H1 (cell line): Measurements from ENCODE around the gene GTF2IRD1. TPM values are rescaled to one million over a fixed set of nuclear protein-coding genes. Genes with fewer than 3 reads are reported as not detected.
A peak's percentile ranks its signal among the peaks of the same experiment; 100 is the strongest.

Source experiments
- CTCF ChIA-PET: fragments of 300-600 bp; sonication (Branson Sonifier 250); formaldehyde crosslinking; loops from one replicate; lab custom pipeline; 2021; ENCODE audit not compliant: partially characterized antibody; lab: Charles Lee
- POLR2A ChIA-PET: fragments of 300-600 bp; sonication (Branson Sonifier 250); formaldehyde crosslinking; loops from one replicate; lab custom pipeline; 2021; ENCODE audit warnings: inconsistent platforms; ENCODE audit not compliant: partially characterized antibody; lab: Charles Lee
- DNase-seq, 2 experiments: peaks; one replicate each; pipeline versions ENCODE4 v3.0.0 to v3.0.0-alpha.2; 2010 to 2022; ENCODE audit warnings: low spot score in 2 of 2, low read depth in 1 of 2, mixed read lengths in 1 of 2
- FAIRE-seq: peaks from 2 replicates; lab custom pipeline; 2011; peaks lifted over from hg19 to GRCh38; lab: Jason Lieb, UNC
- H2AFZ ChIP-seq: 2 replicates; pipeline ENCODE4 v1.8.1; 2012; ENCODE audit warnings: low read length, inconsistent platforms
- H2AK5ac ChIP-seq: 2 replicates; pipeline ENCODE4 v1.6.1; 2013; ENCODE audit warnings: low read depth, low read length
- H2BK120ac ChIP-seq: replicated peaks from 2 replicates; pipeline ENCODE3; 2013; ENCODE audit warnings: low read depth, low read length, inconsistent platforms
- H2BK12ac ChIP-seq: 2 replicates; pipeline ENCODE4 v1.6.1; 2013; ENCODE audit warnings: low read depth, low read length
- H2BK15ac ChIP-seq: 2 replicates; pipeline ENCODE4 v1.6.1; 2013; ENCODE audit warnings: low read length
- H2BK20ac ChIP-seq: 2 replicates; pipeline ENCODE4 v1.6.1; 2013; ENCODE audit warnings: low read length
- H2BK5ac ChIP-seq: 2 replicates; pipeline ENCODE4 v1.6.1; 2013; ENCODE audit warnings: low read depth, low read length
- H3K14ac ChIP-seq: 2 replicates; pipeline ENCODE4 v1.6.1; 2013; ENCODE audit warnings: inconsistent platforms; ENCODE audit not compliant: insufficient read length
- H3K18ac ChIP-seq: 2 replicates; pipeline ENCODE4 v1.6.1; 2013; ENCODE audit warnings: low read length; ENCODE audit errors: extremely low read depth
- H3K23ac ChIP-seq: 2 replicates; pipeline ENCODE4 v1.6.1; 2013; ENCODE audit warnings: inconsistent platforms; ENCODE audit not compliant: insufficient read length
- H3K23me2 ChIP-seq: 2 replicates; pipeline ENCODE4 v1.6.1; 2013; ENCODE audit warnings: low read depth, low read length
- H3K27ac ChIP-seq: 2 replicates; pipeline ENCODE4 v1.6.1; 2011; ENCODE audit warnings: low read depth, low read length, inconsistent platforms
- H3K27me3 ChIP-seq, 4 experiments: replicated peaks in 1 of 4; 1 replicate in 1 of 4; 2 replicates in 3 of 4; pipeline versions ENCODE4 v1.6.1 to v1.8.1; 2011 to 2013; ENCODE audit warnings: low read length in 3 of 4, mild to moderate bottlenecking in 3 of 4, inconsistent platforms in 2 of 4, mixed read lengths in 2 of 4, moderate library complexity in 1 of 4; ENCODE audit not compliant: control insufficient read depth in 3 of 4, insufficient read depth in 3 of 4; ENCODE audit errors: extremely low read depth in 1 of 4
- H3K36me3 ChIP-seq, 4 experiments: 2 replicates each; pipeline versions ENCODE4 v1.6.1 to v1.8.1; 2011 to 2013; ENCODE audit warnings: mild to moderate bottlenecking in 4 of 4, low read length in 3 of 4, moderate library complexity in 2 of 4, control low read depth in 1 of 4, inconsistent platforms in 1 of 4; ENCODE audit not compliant: insufficient read depth in 4 of 4, control insufficient read depth in 2 of 4
- H3K4ac ChIP-seq: replicated peaks from 2 replicates; pipeline ENCODE3; 2013; ENCODE audit warnings: low read length, low read depth, mixed read lengths, inconsistent platforms; ENCODE audit not compliant: insufficient read length
- H3K4me1 ChIP-seq, 4 experiments: replicated peaks in 1 of 4; 1 replicate in 1 of 4; 2 replicates in 3 of 4; pipeline versions ENCODE4 v1.6.1 to v1.8.1; 2011 to 2013; ENCODE audit warnings: low read length in 3 of 4, inconsistent platforms in 2 of 4, mixed read lengths in 1 of 4; ENCODE audit not compliant: insufficient read depth in 4 of 4, control insufficient read depth in 3 of 4
- H3K4me2 ChIP-seq, 2 experiments: 2 replicates each; pipeline versions ENCODE4 v1.6.1 to v1.8.1; 2011 to 2013; ENCODE audit warnings: low read depth in 2 of 2, low read length in 2 of 2, control low read depth in 1 of 2, inconsistent platforms in 1 of 2, mild to moderate bottlenecking in 1 of 2; ENCODE audit not compliant: insufficient read depth in 1 of 2
- H3K4me3 ChIP-seq, 4 experiments: fragments of 200-600, 300-600 bp in 1 of 4; sonication (generic), shearing (Covaris generic), sonication (Bioruptor Twin) in 1 of 4; 2 replicates each; pipeline versions ENCODE4 v1.5.1 to v1.8.1; 2011 to 2016; ENCODE audit warnings: low read length in 4 of 4, low read depth in 3 of 4, control low read depth in 2 of 4, inconsistent platforms in 2 of 4, mild to moderate bottlenecking in 2 of 4, mixed read lengths in 1 of 4, moderate library complexity in 1 of 4; ENCODE audit not compliant: insufficient read depth in 2 of 4; ENCODE audit errors: extremely low read depth in 1 of 4
- H3K56ac ChIP-seq: replicated peaks from 2 replicates; pipeline ENCODE3; 2013; ENCODE audit warnings: low read depth, mild to moderate bottlenecking, mixed read lengths, low read length, inconsistent platforms; ENCODE audit not compliant: insufficient read length
- H3K79me1 ChIP-seq: 2 replicates; pipeline ENCODE4 v1.6.1; 2013; ENCODE audit warnings: low read depth, low read length, control low read depth
- H3K79me2 ChIP-seq, 2 experiments: 2 replicates each; pipeline versions ENCODE4 v1.6.1 to v1.8.1; 2012 to 2013; ENCODE audit warnings: low read length in 2 of 2, mild to moderate bottlenecking in 2 of 2, inconsistent platforms in 1 of 2; ENCODE audit not compliant: insufficient read depth in 2 of 2, control insufficient read depth in 1 of 2
- H3K9ac ChIP-seq, 4 experiments: replicated peaks in 1 of 4; 1 replicate in 1 of 4; 2 replicates in 3 of 4; pipeline versions ENCODE4 v1.6.1 to v1.8.1; 2011 to 2013; ENCODE audit warnings: low read depth in 3 of 4, low read length in 3 of 4, control low read depth in 2 of 4, mild to moderate bottlenecking in 2 of 4, moderate library complexity in 2 of 4, inconsistent platforms in 1 of 4; ENCODE audit errors: extremely low read depth in 1 of 4
- H3K9me3 ChIP-seq, 2 experiments: 2 replicates each; pipeline versions ENCODE4 v1.6.1 to v1.8.1; 2012 to 2013; ENCODE audit warnings: mild to moderate bottlenecking in 2 of 2, moderate library complexity in 2 of 2, control low read depth in 1 of 2, inconsistent platforms in 1 of 2, low read depth in 1 of 2, low read length in 1 of 2, mixed read lengths in 1 of 2; ENCODE audit not compliant: insufficient read depth in 2 of 2
- H4K20me1 ChIP-seq, 2 experiments: replicated peaks in 1 of 2; 2 replicates each; pipeline versions ENCODE3 to v1.8.1; 2011 to 2013; ENCODE audit warnings: inconsistent platforms in 2 of 2, low read length in 2 of 2, mild to moderate bottlenecking in 1 of 2; ENCODE audit not compliant: insufficient read depth in 2 of 2, control insufficient read depth in 1 of 2
- H4K5ac ChIP-seq: 2 replicates; pipeline ENCODE4 v1.6.1; 2013; ENCODE audit warnings: low read length, low read depth, mixed read lengths, inconsistent platforms; ENCODE audit not compliant: insufficient read length
- H4K8ac ChIP-seq: 2 replicates; pipeline ENCODE4 v1.8.0; 2013; ENCODE audit warnings: mild to moderate bottlenecking, moderate library complexity, low read length, inconsistent platforms; ENCODE audit not compliant: insufficient read depth; ENCODE audit errors: extremely low read depth
- H4K91ac ChIP-seq: replicated peaks from 2 replicates; pipeline ENCODE3; 2013; ENCODE audit warnings: low read length, mixed read lengths, inconsistent platforms; ENCODE audit not compliant: insufficient read length
- RAD21 ChIP-seq, 2 experiments: IDR thresholded peaks in 1 of 2; conservative IDR thresholded peaks in 1 of 2; 2 replicates each; pipeline ENCODE4 v1.6.1; 2011; ENCODE audit warnings: low read depth in 2 of 2, low read length in 2 of 2, improper control_type of control experiment in 1 of 2, inconsistent platforms in 1 of 2, mild to moderate bottlenecking in 1 of 2, moderate library complexity in 1 of 2
- SIN3A ChIP-seq, 2 experiments: IDR thresholded peaks in 1 of 2; conservative IDR thresholded peaks in 1 of 2; 2 replicates each; pipeline ENCODE4 v1.6.1; 2011 to 2012; ENCODE audit warnings: low read length in 2 of 2, improper control_type of control experiment in 1 of 2, low read depth in 1 of 2, mild to moderate bottlenecking in 1 of 2
- TAF7 ChIP-seq: optimal IDR thresholded peaks from 2 replicates; pipeline ENCODE3; 2011; ENCODE audit warnings: low read depth, mild to moderate bottlenecking, inconsistent platforms, low read length, moderate library complexity, borderline replicate concordance
- WGBS, 2 experiments: shearing (Covaris generic) in 1 of 2; methylation state at CpG; one replicate each; pipeline versions ENCODE4 v1.1.6 to v1.1.7; 2013 to 2015; ENCODE audit warnings: low lambda C conversion rate in 2 of 2, mixed read lengths in 2 of 2, inconsistent platforms in 1 of 2, low coverage in 1 of 2, missing lambda C conversion rate in 1 of 2; ENCODE audit not compliant: insufficient replicate concordance in 2 of 2, insufficient coverage in 1 of 2, insufficient read length in 1 of 2; ENCODE audit errors: extremely low coverage in 1 of 2, missing lambda C conversion rate in 1 of 2; 5-methylcytosine and 5-hydroxymethylcytosine counted together
- polyA plus RNA-seq, 7 experiments: library from polyadenylated mRNA; depleted of rRNA in 3 of 7; stranded (reverse) in 5 of 7; unstranded in 2 of 7; fragments of >200 nt in 5 of 7; fragments of 200-250 nt in 2 of 7; gene quantifications; 1 replicate in 5 of 7; 2 replicates in 1 of 7; 4 replicates in 1 of 7; pipeline versions ENCODE4 v1.2.1 to v1.2.3, GENCODE V29; 2011 to 2013; ENCODE audit warnings: missing spikeins in 2 of 7, mixed read lengths in 2 of 7
- total RNA-seq: library from RNA; stranded (reverse); fragmentation: NEBNext Ultra II Directional; extraction: Animal tissue kit (Norgen Biotek cat#: 25700); gene quantifications from 2 replicates; pipeline ENCODE4 v1.2.1, GENCODE V29; 2021
- TF ChIP-seq, protein P1 (sequence below), 3 experiments: IDR thresholded peaks; 1 replicate in 2 of 3; 2 replicates in 1 of 3; pipeline versions ENCODE4 v1.5.1 to v1.6.1; 2011; ENCODE audit warnings: low read length in 3 of 3, mild to moderate bottlenecking in 3 of 3, inconsistent platforms in 2 of 3, low read depth in 1 of 3, moderate library complexity in 1 of 3; ENCODE audit not compliant: insufficient read depth in 1 of 3; ENCODE audit errors: control extremely low read depth in 1 of 3

GTF2IRD1 gene
- total and polyA plus RNA-seq, 2 of the 8 experiments (the other 6 are each of a cell fraction or from before 2014, with no cell fraction given): 27.4 to 45.4 TPM

DNA sequence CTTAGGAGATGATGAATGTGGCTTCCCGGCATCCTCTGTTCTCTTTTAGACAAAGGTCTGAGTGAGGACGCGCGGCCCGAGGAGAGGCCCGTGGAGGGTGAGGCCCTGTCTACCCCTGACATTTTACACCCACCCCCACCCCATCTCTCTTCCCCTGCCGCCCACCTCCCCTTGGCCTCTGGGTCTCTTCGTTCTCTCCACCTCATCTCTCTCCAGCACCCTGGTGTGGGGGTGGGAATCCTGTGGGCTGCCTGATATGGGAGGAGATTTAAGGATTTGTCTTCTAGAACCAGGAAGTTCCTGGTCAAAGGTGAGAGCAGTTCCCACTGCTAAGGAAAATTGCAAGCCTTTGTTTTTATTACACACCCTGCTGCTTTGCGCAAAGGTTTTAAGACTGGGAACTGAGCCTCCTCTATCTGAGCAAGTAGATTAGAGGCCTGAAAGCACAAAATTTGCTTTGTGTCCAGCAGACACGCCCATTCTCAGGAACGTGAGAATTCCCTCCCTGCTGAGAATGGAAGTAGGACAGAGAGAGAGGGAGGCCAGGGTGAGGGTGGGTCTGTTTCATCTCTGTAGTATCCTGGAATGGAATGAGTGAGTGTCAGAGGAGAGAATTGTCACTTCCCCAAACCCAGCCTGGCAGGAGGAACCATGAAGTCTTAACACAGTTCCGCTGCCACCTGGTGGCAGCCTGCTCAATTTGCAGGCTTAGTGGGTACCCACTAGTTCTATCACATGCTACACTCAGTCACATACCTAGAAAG is 91.2 kb downstream of the GTF2IRD1 start:
- H3K9ac ChIP-seq: no peak overlapping the region
- peak; percentile 50 to 67 for DNase-seq
- H2BK15ac ChIP-seq: no peak overlapping the region
- H2BK120ac ChIP-seq: no peak overlapping the region
- H3K27ac ChIP-seq: no peak overlapping the region
- TF ChIP-seq, protein P1, sequence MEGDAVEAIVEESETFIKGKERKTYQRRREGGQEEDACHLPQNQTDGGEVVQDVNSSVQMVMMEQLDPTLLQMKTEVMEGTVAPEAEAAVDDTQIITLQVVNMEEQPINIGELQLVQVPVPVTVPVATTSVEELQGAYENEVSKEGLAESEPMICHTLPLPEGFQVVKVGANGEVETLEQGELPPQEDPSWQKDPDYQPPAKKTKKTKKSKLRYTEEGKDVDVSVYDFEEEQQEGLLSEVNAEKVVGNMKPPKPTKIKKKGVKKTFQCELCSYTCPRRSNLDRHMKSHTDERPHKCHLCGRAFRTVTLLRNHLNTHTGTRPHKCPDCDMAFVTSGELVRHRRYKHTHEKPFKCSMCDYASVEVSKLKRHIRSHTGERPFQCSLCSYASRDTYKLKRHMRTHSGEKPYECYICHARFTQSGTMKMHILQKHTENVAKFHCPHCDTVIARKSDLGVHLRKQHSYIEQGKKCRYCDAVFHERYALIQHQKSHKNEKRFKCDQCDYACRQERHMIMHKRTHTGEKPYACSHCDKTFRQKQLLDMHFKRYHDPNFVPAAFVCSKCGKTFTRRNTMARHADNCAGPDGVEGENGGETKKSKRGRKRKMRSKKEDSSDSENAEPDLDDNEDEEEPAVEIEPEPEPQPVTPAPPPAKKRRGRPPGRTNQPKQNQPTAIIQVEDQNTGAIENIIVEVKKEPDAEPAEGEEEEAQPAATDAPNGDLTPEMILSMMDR (IDR thresholded peaks at IDR 0.05; ENCODE audit: control extremely low read depth in 1 of 3, insufficient read depth in 1 of 3, low read depth in 1 of 3, low read length in 3 of 3): peak; percentile 79 to 87 (median 85)
- TF ChIP-seq SIN3A (conservative IDR thresholded peaks at IDR 0.05 in 1 of 2, IDR thresholded peaks at IDR 0.05 in 1 of 2; ENCODE audit: low read depth in 1 of 2, low read length in 2 of 2): 0 out of 4 replicates have a peak, but pooled peaks of 1 of the 2 experiments have one; percentile 50
- peak; percentile 78 to 81 for TF ChIP-seq RAD21 (IDR thresholded peaks at IDR 0.05 in 1 of 2, conservative IDR thresholded peaks at IDR 0.05 in 1 of 2; ENCODE audit: low read depth in 2 of 2, low read length in 2 of 2)
- no peak for TF ChIP-seq TAF7
- TF ChIP-seq, all 59 proteins: peak for 3
- ChIA-PET CTCF (interaction anchor here (0.7 to 2.1 kb wide), 22 partner anchors 8 to 237 kb away, joined by 3 to 14 read pairs (median 4); no protein-coding TSS in a partner anchor), POLR2A (interaction anchor here (1.1 kb wide), 1 partner anchor 139 kb away, joined by 3 read pairs; no protein-coding TSS in a partner anchor)
- Histone ChIP-seq H3K4me3 (no peak overlapping the region), H2AFZ (no peak overlapping the region), H3K23ac (no peak overlapping the region), H3K79me2 (no peaks in the 10 kb centered on the region), H2BK20ac (no peak overlapping the region), H3K4me2 (no peak overlapping the region), H3K9me3 (peaks cover 0 to 5% of the 10 kb centered on the region in 2 experiments; a peak in 1 of 4 replicates), H4K5ac (no peak overlapping the region), H3K18ac (no peak overlapping the region), H4K91ac (no peak overlapping the region), H2AK5ac (no peak overlapping the region), H3K56ac (no peak overlapping the region), H3K23me2 (no peaks in the 10 kb centered on the region), H4K20me1 (peaks cover 0 to 2% of the 10 kb centered on the region in 2 experiments), H3K79me1 (no peaks in the 10 kb centered on the region), H3K4me1 (peaks cover 0 to 2% (median 0%) of the 10 kb centered on the region in 4 experiments; a peak in 1 of 7 replicates), H3K4ac (no peak overlapping the region), H2BK5ac (no peak overlapping the region), H4K8ac (no peak overlapping the region), H3K14ac (no peak overlapping the region), H3K36me3 (peaks cover 10 to 26% (median 14%) of the 10 kb centered on the region in 4 experiments; a peak in 6 of 8 replicates), H2BK12ac (no peak overlapping the region), H3K27me3 (no peaks in the 10 kb centered on the region)
- 74% methylated on average over 7 of the region's 12 CpGs; no CpG with 5 or more reads in 1 of the 2 experiments for WGBS, 2 experiments
- FAIRE-seq: peak; percentile 99
